HG03175 (cell line): ENCODE data around the gene SAT2.

Experiments
- ATAC-seq: cut with Tn5 transposase; IDR thresholded peaks from one replicate; pipeline ENCODE4 v1.9.1; 2021; ENCODE audit warnings: mild to moderate bottlenecking, moderate library complexity; ENCODE audit not compliant: unreplicated experiment

The SAT2 gene

GRCh38 chr17:7576432-7576937 is 51.1 kb downstream of the SAT2 start:
- ATAC-seq, result no peak
